Tibial nerve (tissue), 4 donors: ENCODE data around the gene CMIP. TPM values are rescaled to one million over a fixed set of nuclear protein-coding genes. Genes with fewer than 3 reads are reported as not detected.

Experiments used
- DNase-seq, 2 donors: peaks; one replicate each; pipeline ENCODE4 v3.0.0-alpha.2; 2019; ENCODE audit warnings: low spot score in 2 of 2
- H3K27ac ChIP-seq, 4 donors: fragments of 200-600 bp; sonication (generic) in 3 of 4; one replicate each; pipeline ENCODE4 v1.5.1; 2017 to 2019; ENCODE audit warnings: mild to moderate bottlenecking in 1 of 4
- H3K27me3 ChIP-seq, 2 donors: fragments of 200-600 bp; sonication (generic) in 1 of 2; one replicate each; pipeline versions ENCODE4 v1.5.1 to v1.6.0; 2017 to 2019
- H3K36me3 ChIP-seq, 3 donors: fragments of 200-600 bp; sonication (generic); one replicate each; pipeline ENCODE4 v1.5.1; 2018 to 2019
- H3K4me1 ChIP-seq, 4 donors: fragments of 200-600 bp; sonication (generic) in 3 of 4; one replicate each; pipeline ENCODE4 v1.5.1; 2017 to 2019
- H3K4me3 ChIP-seq, 4 donors: fragments of 200-600 bp; sonication (generic) in 3 of 4; one replicate each; pipeline ENCODE4 v1.5.1; 2017 to 2019; ENCODE audit warnings: mild to moderate bottlenecking in 1 of 4, moderate library complexity in 1 of 4
- H3K9me3 ChIP-seq, 4 donors: fragments of 200-600 bp; sonication (generic) in 3 of 4; one replicate each; pipeline ENCODE4 v1.5.1; 2017 to 2019
- EP300 ChIP-seq, 2 donors: sonication (generic); formaldehyde crosslinking; IDR thresholded peaks; one replicate each; pipeline ENCODE4 v1.6.1; 2017; ENCODE audit warnings: antibody characterized with exemption in 2 of 2, mild to moderate bottlenecking in 1 of 2
- POLR2A ChIP-seq, 2 donors: fragments of 450-650 bp; IDR thresholded peaks; one replicate each; pipeline ENCODE4 v1.6.1; 2017; ENCODE audit warnings: antibody characterized with exemption in 2 of 2, mild to moderate bottlenecking in 2 of 2, moderate library complexity in 2 of 2
- WGBS, 2 donors: methylation state at CpG; one replicate each; pipeline ENCODE4 v1.1.5; 2018; 5-methylcytosine and 5-hydroxymethylcytosine counted together
- total RNA-seq, 4 donors: library from RNA; depleted of rRNA; stranded (reverse); fragments of >200 nt; gene quantifications; one replicate each; pipeline ENCODE4 v1.1.0, GENCODE V29; 2016
- TF ChIP-seq, protein P1 (sequence below), 5 experiments: fragments of 200-600 bp in 3 of 5; fragments of 450-650 bp in 2 of 5; sonication (generic) in 3 of 5; IDR thresholded peaks; one replicate each; pipeline ENCODE4 v1.5.1; 2016 to 2019; ENCODE audit warnings: antibody characterized with exemption in 5 of 5, mild to moderate bottlenecking in 3 of 5, moderate library complexity in 2 of 5

CMIP gene
- total RNA-seq, 4 donors from 2014 or later, result 28.2 to 48.8 (median 31.8) TPM

DNA sequence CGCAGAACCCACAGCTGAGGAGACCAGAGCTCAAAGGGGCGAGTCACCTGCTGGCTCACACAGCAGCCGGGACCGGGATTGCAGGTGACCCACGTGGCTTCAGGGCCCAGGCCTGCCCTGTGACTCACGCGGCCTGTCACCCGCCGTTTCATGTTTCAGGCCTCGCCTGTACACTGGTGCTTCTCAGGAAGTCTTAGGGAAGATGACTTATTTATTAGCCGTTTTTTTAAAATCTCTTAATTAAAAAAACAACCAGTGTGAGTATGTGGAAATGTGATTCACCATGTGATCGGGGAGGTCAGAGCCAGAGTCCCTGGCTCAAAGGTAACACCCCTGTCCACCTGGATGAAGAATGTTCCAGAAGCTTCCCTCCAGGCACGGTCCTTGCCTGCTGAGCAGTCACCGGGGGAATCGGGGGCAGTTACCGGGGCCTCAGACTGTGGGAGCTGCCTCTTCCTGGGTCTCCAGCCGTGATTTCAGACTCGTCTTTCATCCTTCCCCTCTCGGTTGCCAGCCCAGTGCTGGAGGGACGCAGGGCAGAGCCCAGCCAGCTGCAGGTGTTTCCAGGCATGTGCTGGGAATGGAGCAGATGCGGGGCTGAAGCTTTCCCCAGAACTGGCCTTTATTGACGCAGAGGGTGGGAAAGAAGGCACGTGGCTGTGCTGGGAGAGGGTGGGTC, 49.3 kb downstream of the CMIP start:
- Histone ChIP-seq H3K27me3 (no peaks in the 10 kb centered on the region), H3K36me3 (no peaks in the 10 kb centered on the region), H3K27ac (peak overlapping the region in 3 of 4 donors; percentile 13 to 23 (median 20)), H3K4me1 (peaks cover 0 to 92% (median 31%) of the 10 kb centered on the region in 4 donors), H3K9me3 (no peaks in the 10 kb centered on the region), H3K4me3 (no peak overlapping the region)
- TF ChIP-seq, protein P1, sequence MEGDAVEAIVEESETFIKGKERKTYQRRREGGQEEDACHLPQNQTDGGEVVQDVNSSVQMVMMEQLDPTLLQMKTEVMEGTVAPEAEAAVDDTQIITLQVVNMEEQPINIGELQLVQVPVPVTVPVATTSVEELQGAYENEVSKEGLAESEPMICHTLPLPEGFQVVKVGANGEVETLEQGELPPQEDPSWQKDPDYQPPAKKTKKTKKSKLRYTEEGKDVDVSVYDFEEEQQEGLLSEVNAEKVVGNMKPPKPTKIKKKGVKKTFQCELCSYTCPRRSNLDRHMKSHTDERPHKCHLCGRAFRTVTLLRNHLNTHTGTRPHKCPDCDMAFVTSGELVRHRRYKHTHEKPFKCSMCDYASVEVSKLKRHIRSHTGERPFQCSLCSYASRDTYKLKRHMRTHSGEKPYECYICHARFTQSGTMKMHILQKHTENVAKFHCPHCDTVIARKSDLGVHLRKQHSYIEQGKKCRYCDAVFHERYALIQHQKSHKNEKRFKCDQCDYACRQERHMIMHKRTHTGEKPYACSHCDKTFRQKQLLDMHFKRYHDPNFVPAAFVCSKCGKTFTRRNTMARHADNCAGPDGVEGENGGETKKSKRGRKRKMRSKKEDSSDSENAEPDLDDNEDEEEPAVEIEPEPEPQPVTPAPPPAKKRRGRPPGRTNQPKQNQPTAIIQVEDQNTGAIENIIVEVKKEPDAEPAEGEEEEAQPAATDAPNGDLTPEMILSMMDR (IDR thresholded peaks at IDR 0.05), result no peak
- TF ChIP-seq EP300 (IDR thresholded peaks at IDR 0.05), result no peak
- no peak for TF ChIP-seq POLR2A (IDR thresholded peaks at IDR 0.05)
- no peak for DNase-seq
- WGBS, 2 donors, result 78 to 81% methylated on average over 22 to 23 of the region's 23 CpGs

DNA sequence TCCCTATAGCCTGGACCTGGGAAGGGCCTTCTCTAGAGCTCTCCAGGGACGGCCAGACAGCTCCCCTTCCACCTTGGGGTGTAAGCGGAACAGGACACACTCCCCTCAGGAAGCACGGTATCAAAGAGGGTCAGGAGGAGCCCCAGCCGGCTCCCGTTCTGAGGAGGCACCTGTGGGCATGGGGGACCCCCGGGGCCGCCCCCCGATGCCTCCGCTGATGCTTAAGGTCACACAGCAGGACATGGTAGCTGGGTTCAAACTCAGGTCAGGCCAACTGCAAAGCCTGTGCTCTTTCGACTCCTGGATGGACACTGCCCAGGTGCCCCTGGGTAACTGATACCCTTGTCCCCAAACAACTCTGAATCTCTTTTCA, 49.8 kb downstream of the CMIP start:
- Histone ChIP-seq H3K27me3 (no peaks in the 10 kb centered on the region), H3K4me1 (peaks cover 0 to 90% (median 28%) of the 10 kb centered on the region in 4 donors), H3K4me3 (no peak overlapping the region), H3K27ac (peak overlapping the region in 1 of 4 donors; percentile 20), H3K9me3 (no peaks in the 10 kb centered on the region), H3K36me3 (no peaks in the 10 kb centered on the region)
- 89 to 94% methylated on average over 4 to 8 of the region's 10 CpGs for WGBS, 2 donors
- no peak for TF ChIP-seq POLR2A (IDR thresholded peaks at IDR 0.05)
- TF ChIP-seq, protein P1 (IDR thresholded peaks at IDR 0.05), result no peak
- TF ChIP-seq EP300 (IDR thresholded peaks at IDR 0.05), result no peak
- DNase-seq, result no peak

DNA sequence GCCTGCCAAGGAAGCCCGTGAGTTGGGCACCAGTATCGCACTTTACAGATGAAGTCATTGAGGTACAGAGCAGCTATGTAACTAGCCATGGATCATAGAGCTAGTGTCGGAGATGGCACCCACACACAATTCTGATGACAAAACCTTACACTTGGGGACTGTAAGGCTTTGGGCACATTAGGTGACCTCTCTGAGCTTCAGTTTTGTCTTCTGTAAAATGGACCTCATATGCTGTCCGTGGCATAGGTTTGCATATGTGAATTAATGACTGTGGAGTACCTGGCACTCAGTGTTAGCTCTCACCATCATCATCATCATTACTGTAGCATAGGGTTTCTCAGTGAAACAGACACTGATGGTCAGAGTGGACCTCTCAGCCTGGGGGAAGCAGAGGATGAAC, 50.3 kb downstream of the CMIP start:
- H3K4me1 ChIP-seq, result peaks cover 0 to 90% (median 26%) of the 10 kb centered on the region in 4 donors
- TF ChIP-seq POLR2A (IDR thresholded peaks at IDR 0.05), result no peak
- TF ChIP-seq, protein P1 (IDR thresholded peaks at IDR 0.05), result no peak
- TF ChIP-seq EP300 (IDR thresholded peaks at IDR 0.05), result no peak
- H3K36me3 ChIP-seq, result no peaks in the 10 kb centered on the region
- H3K9me3 ChIP-seq, result no peaks in the 10 kb centered on the region
- peak overlapping the region in 1 of 4 donors; percentile 48 for H3K27ac ChIP-seq
- no peak overlapping the region for H3K4me3 ChIP-seq
- no peak for DNase-seq
- no peaks in the 10 kb centered on the region for H3K27me3 ChIP-seq
- WGBS, 2 donors, result 96 to 98% methylated on average over 4 of the region's 4 CpGs

DNA sequence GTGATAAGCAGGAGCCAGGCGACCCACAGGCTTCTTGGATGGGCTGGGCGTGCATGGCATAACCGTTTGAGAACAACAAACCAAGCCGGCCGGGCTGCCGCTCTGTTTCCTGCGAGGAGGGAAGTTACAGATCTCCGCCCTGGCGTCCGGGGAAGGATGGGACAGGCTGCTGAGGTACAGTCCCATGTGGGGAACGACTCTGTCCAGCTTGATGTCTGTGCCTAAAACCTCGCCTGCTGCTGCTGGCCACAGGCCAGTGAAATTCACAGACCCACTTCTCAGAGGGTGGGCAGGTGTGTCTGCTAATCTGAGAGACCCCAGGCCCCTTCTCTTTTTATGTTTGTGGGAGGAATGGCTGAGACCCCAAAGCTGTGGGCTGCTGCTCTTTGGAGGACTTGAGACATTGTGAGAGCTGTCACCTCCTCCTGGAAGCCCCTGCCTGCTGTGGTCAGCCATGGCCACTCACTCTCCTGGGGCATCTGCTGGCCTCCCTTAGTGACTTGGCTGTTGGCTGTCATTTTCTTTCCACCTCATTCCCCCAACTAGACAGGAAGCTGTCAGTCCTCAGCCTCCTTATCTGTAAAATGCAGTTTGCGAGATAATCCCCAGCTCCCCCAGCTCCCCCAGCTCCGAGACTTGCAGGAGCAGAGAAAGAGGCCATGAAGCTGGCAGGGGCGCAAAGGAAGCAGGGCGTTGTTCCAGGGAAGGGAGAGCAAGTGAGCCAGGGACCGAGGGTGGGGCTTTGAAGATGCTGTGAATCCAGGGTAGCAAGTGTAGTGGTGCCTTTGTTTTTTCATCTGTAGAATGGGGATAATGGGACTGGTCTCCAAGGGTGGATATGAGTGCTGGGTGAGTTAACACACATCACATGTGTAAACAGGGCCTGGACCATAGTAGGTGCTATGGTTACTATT, 51.0 kb downstream of the CMIP start:
- H3K9me3 ChIP-seq, result no peaks in the 10 kb centered on the region
- H3K4me3 ChIP-seq, result no peak overlapping the region
- no peak for TF ChIP-seq EP300 (IDR thresholded peaks at IDR 0.05)
- TF ChIP-seq, protein P1 (IDR thresholded peaks at IDR 0.05), result peak in 2 of 5 experiments; percentile 9 to 10
- no peaks in the 10 kb centered on the region for H3K27me3 ChIP-seq
- DNase-seq, result no peak
- H3K36me3 ChIP-seq, result no peaks in the 10 kb centered on the region
- H3K27ac ChIP-seq, result peak overlapping the region in 2 of 4 donors; percentile 31 to 48
- 65 to 75% methylated on average over 12 to 17 of the region's 17 CpGs for WGBS, 2 donors
- peaks cover 0 to 89% (median 25%) of the 10 kb centered on the region in 4 donors for H3K4me1 ChIP-seq

DNA sequence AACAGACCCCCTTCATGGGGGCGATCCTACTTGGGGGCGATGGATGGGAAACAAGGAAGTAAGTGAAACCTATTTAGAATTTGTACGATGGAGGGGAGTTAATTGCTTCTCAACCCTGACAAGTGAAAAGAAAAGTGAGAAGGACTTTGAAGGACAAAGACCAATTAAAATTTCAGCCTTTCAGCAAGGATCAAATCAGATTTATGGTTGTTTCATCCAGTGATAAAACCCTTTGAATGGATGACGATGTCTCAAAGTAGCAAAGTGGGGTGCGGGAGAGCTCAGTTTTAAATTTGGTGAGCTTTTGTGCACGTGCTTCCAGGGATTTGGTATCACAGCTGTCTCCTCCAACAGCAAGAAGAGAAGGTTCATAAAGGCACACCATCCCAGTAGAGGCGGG, 51.7 kb downstream of the CMIP start:
- Histone ChIP-seq H3K27me3 (no peaks in the 10 kb centered on the region), H3K4me3 (no peak overlapping the region), H3K27ac (no peak overlapping the region), H3K9me3 (no peaks in the 10 kb centered on the region), H3K4me1 (peaks cover 0 to 90% (median 27%) of the 10 kb centered on the region in 4 donors), H3K36me3 (no peaks in the 10 kb centered on the region)
- no peak for TF ChIP-seq POLR2A (IDR thresholded peaks at IDR 0.05)
- TF ChIP-seq EP300 (IDR thresholded peaks at IDR 0.05), result no peak
- TF ChIP-seq, protein P1 (IDR thresholded peaks at IDR 0.05), result no peak
- DNase-seq, result no peak
- WGBS, 2 donors, result 68 to 77% methylated on average over 7 of the region's 7 CpGs
